Sigmoid colon (tissue), 7 donors: ENCODE data around the gene SIX4. TPM values are rescaled to one million over a fixed set of nuclear protein-coding genes. Genes with fewer than 3 reads are reported as not detected.

Source experiments
- DNase-seq: peaks from one replicate; pipeline ENCODE4 v3.0.0-alpha.2; 2019
- H3K27ac ChIP-seq, 4 donors: fragments of 200-600 bp; sonication (generic); one replicate each; pipeline ENCODE4 v1.5.1; 2016 to 2019; ENCODE audit warnings: mild to moderate bottlenecking in 1 of 4
- H3K27me3 ChIP-seq, 3 donors: fragments of 200-600 bp; sonication (generic); one replicate each; pipeline ENCODE4 v1.5.1; 2019; ENCODE audit warnings: mild to moderate bottlenecking in 1 of 3
- H3K36me3 ChIP-seq, 4 donors: fragments of 200-600 bp; sonication (generic); one replicate each; pipeline ENCODE4 v1.5.1; 2016 to 2019
- H3K4me1 ChIP-seq, 4 donors: fragments of 200-600 bp; sonication (generic); one replicate each; pipeline ENCODE4 v1.5.1; 2017 to 2019
- H3K4me3 ChIP-seq, 4 donors: fragments of 200-600 bp; sonication (generic); one replicate each; pipeline ENCODE4 v1.5.1; 2017 to 2019; ENCODE audit warnings: mild to moderate bottlenecking in 2 of 4, moderate library complexity in 1 of 4
- H3K9me3 ChIP-seq, 4 donors: fragments of 200-600 bp in 3 of 4; sonication (generic) in 3 of 4; one replicate each; pipeline versions ENCODE4 v1.5.1 to v1.6.1; 2013 to 2019
- CTCF ChIP-seq, 4 experiments: fragments of 450-650 bp in 3 of 4; fragments of 200-600 bp in 1 of 4; IDR thresholded peaks; one replicate each; pipeline ENCODE4 v1.5.1; 2016 to 2019; ENCODE audit warnings: antibody characterized with exemption in 4 of 4, mild to moderate bottlenecking in 3 of 4, moderate library complexity in 2 of 4
- EP300 ChIP-seq, 4 donors: sonication (generic); formaldehyde crosslinking; IDR thresholded peaks; one replicate each; pipeline ENCODE4 v1.6.1; 2017; ENCODE audit warnings: antibody characterized with exemption in 4 of 4
- POLR2A ChIP-seq, 2 donors: fragments of 450-650 bp; IDR thresholded peaks; one replicate each; pipeline ENCODE4 v1.6.1; 2016; ENCODE audit warnings: antibody characterized with exemption in 2 of 2, mild to moderate bottlenecking in 2 of 2, moderate library complexity in 2 of 2
- POLR2AphosphoS5 ChIP-seq, 4 donors: sonication (generic); formaldehyde crosslinking; IDR thresholded peaks; one replicate each; pipeline ENCODE4 v1.6.1; 2017; ENCODE audit warnings: antibody characterized with exemption in 4 of 4
- WGBS, 2 donors: extraction: QIAGEN DNeasy Blood & Tissue Kit; methylation state at CpG; one replicate each; pipeline ENCODE4 v1.1.7; 2013; 5-methylcytosine and 5-hydroxymethylcytosine counted together
- intact Hi-C: fragments of 100-400 bp; cut with DNase I; formaldehyde crosslinking; loops from one replicate; pipeline ENCODE4 v1.15.1; 2023
- polyA plus RNA-seq, 3 donors: library from polyadenylated mRNA; stranded (reverse); fragments of 200-250 nt; gene quantifications; one replicate each; pipeline ENCODE4 v1.2.3, GENCODE V29; 2013
- total RNA-seq, 4 donors: library from RNA; depleted of rRNA; stranded (reverse); fragments of >200 nt; gene quantifications; one replicate each; pipeline ENCODE4 v1.1.0, GENCODE V29; 2016
- donor health status: healthy with polysubstance abuse.
- donor health status: Bipolar disorder and iron deficiency.
- donor health status: healthy.

The SIX4 gene
- total and polyA plus RNA-seq, 7 donors, result 0.10 to 2.7 (median 1.7) TPM; not detected in 2

GRCh38 chr14:60668431-60669112, 55.6 kb downstream of the SIX4 start:
- H3K4me1 ChIP-seq, result no peaks in the 10 kb centered on the region
- H3K27me3 ChIP-seq, result peaks cover 0 to 18% (median 12%) of the 10 kb centered on the region in 3 donors
- no peaks in the 10 kb centered on the region for H3K36me3 ChIP-seq
- TF ChIP-seq POLR2A (IDR thresholded peaks at IDR 0.05), result no peak
- TF ChIP-seq CTCF (IDR thresholded peaks at IDR 0.05), result no peak
- no peak for TF ChIP-seq POLR2AphosphoS5 (IDR thresholded peaks at IDR 0.05)
- TF ChIP-seq EP300 (IDR thresholded peaks at IDR 0.05), result no peak
- intact Hi-C loops, result no loop called here
- H3K27ac ChIP-seq, result no peak overlapping the region
- H3K9me3 ChIP-seq, result no peaks in the 10 kb centered on the region
- 69 to 84% methylated on average over 5 of the region's 5 CpGs for WGBS, 2 donors
- no peak overlapping the region for H3K4me3 ChIP-seq
- DNase-seq, result no peak

- intact Hi-C loops, result no loop called here
- TF ChIP-seq POLR2AphosphoS5 (IDR thresholded peaks at IDR 0.05) (no peak), CTCF (IDR thresholded peaks at IDR 0.05) (no peak), EP300 (IDR thresholded peaks at IDR 0.05) (no peak), POLR2A (IDR thresholded peaks at IDR 0.05) (no peak)
- Histone ChIP-seq H3K27ac (no peak overlapping the region), H3K4me1 (no peaks in the 10 kb centered on the region), H3K36me3 (no peaks in the 10 kb centered on the region), H3K9me3 (no peaks in the 10 kb centered on the region), H3K27me3 (peaks cover 0 to 51% (median 23%) of the 10 kb centered on the region in 3 donors), H3K4me3 (no peak overlapping the region)
- WGBS, 2 donors, result 6 to 51% methylated on average over 3 of the region's 3 CpGs
- no peak for DNase-seq
Measured at GRCh38 chr14:60665177-60665550, 59.0 kb downstream of the SIX4 start.

GRCh38 chr14:60662982-60663381, 61.2 kb downstream of the SIX4 start:
- peaks cover 0 to 2% (median under 1%) of the 10 kb centered on the region in 4 donors for H3K4me1 ChIP-seq
- no peaks in the 10 kb centered on the region for H3K9me3 ChIP-seq
- no peaks in the 10 kb centered on the region for H3K36me3 ChIP-seq
- WGBS, 2 donors, result 69 to 80% methylated on average over 1 of the region's 1 CpG
- intact Hi-C loops, result no loop called here
- no peak overlapping the region for H3K4me3 ChIP-seq
- no peak overlapping the region for H3K27ac ChIP-seq
- H3K27me3 ChIP-seq, result peaks cover 10 to 73% (median 36%) of the 10 kb centered on the region in 3 donors
- TF ChIP-seq POLR2A (IDR thresholded peaks at IDR 0.05) (no peak), EP300 (IDR thresholded peaks at IDR 0.05) (no peak), POLR2AphosphoS5 (IDR thresholded peaks at IDR 0.05) (no peak), CTCF (IDR thresholded peaks at IDR 0.05) (no peak)
- DNase-seq, result no peak

- no peak overlapping the region for H3K27ac ChIP-seq
- TF ChIP-seq CTCF (IDR thresholded peaks at IDR 0.05) (no peak), POLR2A (IDR thresholded peaks at IDR 0.05) (no peak), EP300 (IDR thresholded peaks at IDR 0.05) (no peak), POLR2AphosphoS5 (IDR thresholded peaks at IDR 0.05) (no peak)
- H3K36me3 ChIP-seq, result no peaks in the 10 kb centered on the region
- no peak for DNase-seq
- peaks cover 0 to 15% (median 12%) of the 10 kb centered on the region in 4 donors for H3K4me1 ChIP-seq
- WGBS, 2 donors, result 62 to 70% methylated on average over 1 of the region's 1 CpG
- H3K9me3 ChIP-seq, result no peaks in the 10 kb centered on the region
- no peak overlapping the region for H3K4me3 ChIP-seq
- H3K27me3 ChIP-seq, result peaks cover 21 to 86% (median 49%) of the 10 kb centered on the region in 3 donors
- intact Hi-C loops, result no loop called here
Measured at GRCh38 chr14:60661721-60662120, 62.4 kb downstream of the SIX4 start.

Other genes with a start within 250 kb of the SIX4 start
- 1 to 10 TPM in 1 of 4 donors, under 1 TPM in 2, not detected in 1; 0.16 to 1.6 (median 0.36) TPM for gene C14orf39, start 238.3 kb downstream of the SIX4 start, total RNA-seq
- not detected for gene C14orf39, start 238.3 kb downstream of the SIX4 start, polyA plus RNA-seq
- not detected for gene SIX6, start 215.2 kb downstream of the SIX4 start, total RNA-seq
- gene SIX6, start 215.2 kb downstream of the SIX4 start, polyA plus RNA-seq, result not detected
- under 1 TPM in 1 of 4 donors, not detected in 3; 0.71 TPM for gene SIX1, start 74.9 kb downstream of the SIX4 start, total RNA-seq
- under 1 TPM in 1 of 3 donors, not detected in 2; 0.01 TPM for gene SIX1, start 74.9 kb downstream of the SIX4 start, polyA plus RNA-seq
- 10 to 100 TPM; 22.4 to 65.0 (median 39.0) TPM for gene MNAT1, start 10.4 kb upstream of the SIX4 start, total RNA-seq
- 10 to 100 TPM in 2 of 3 donors, 1 to 10 TPM in 1; 9.5 to 12.6 (median 11.6) TPM for gene MNAT1, start 10.4 kb upstream of the SIX4 start, polyA plus RNA-seq